Keratinocyte (primary cell): Measurements from ENCODE around the gene PEMT. TPM values are rescaled to one million over a fixed set of nuclear protein-coding genes. Genes with fewer than 3 reads are reported as not detected.

ENCODE experiments used
- DNase-seq: peaks from one replicate; pipeline ENCODE4 v3.0.0-alpha.2; 2011; ENCODE audit warnings: low read depth, missing footprints, low spot score
- FAIRE-seq: peaks from 2 replicates; lab custom pipeline; 2011; peaks lifted over from hg19 to GRCh38; lab: Jason Lieb, UNC
- H2AFZ ChIP-seq: 2 replicates; pipeline ENCODE4 v1.6.0; 2012; ENCODE audit warnings: low read length, control low read depth, inconsistent platforms; ENCODE audit not compliant: control insufficient read depth
- H3K27ac ChIP-seq: 2 replicates; pipeline ENCODE4 v1.5.1; 2011; ENCODE audit warnings: low read length; ENCODE audit not compliant: control insufficient read depth, insufficient read depth
- H3K27me3 ChIP-seq: 3 replicates; pipeline ENCODE4 v1.6.0; 2011; ENCODE audit warnings: low read length; ENCODE audit not compliant: control insufficient read depth, insufficient read depth; ENCODE audit errors: extremely low read depth
- H3K36me3 ChIP-seq, 2 experiments: 2 replicates in 1 of 2; 3 replicates in 1 of 2; pipeline ENCODE4 v1.5.1; 2011; ENCODE audit warnings: low read length in 2 of 2, mild to moderate bottlenecking in 1 of 2; ENCODE audit not compliant: control insufficient read depth in 2 of 2, insufficient read depth in 2 of 2; ENCODE audit errors: extremely low read depth in 1 of 2
- H3K4me1 ChIP-seq: 3 replicates; pipeline ENCODE4 v1.5.1; 2011; ENCODE audit warnings: low read length; ENCODE audit not compliant: control insufficient read depth, insufficient read depth; ENCODE audit errors: extremely low read depth
- H3K4me2 ChIP-seq: 3 replicates; pipeline ENCODE4 v1.6.0; 2011; ENCODE audit warnings: low read depth, low read length; ENCODE audit not compliant: control insufficient read depth, insufficient read depth; ENCODE audit errors: extremely low read depth
- H3K4me3 ChIP-seq, 3 experiments: fragments of 200-600 bp in 1 of 3; sonication (generic) in 1 of 3; 2 replicates in 2 of 3; 3 replicates in 1 of 3; pipeline ENCODE4 v1.5.1; 2011 to 2016; ENCODE audit warnings: low read length in 3 of 3, mild to moderate bottlenecking in 3 of 3, control low read depth in 2 of 3, inconsistent platforms in 1 of 3, low read depth in 1 of 3, mixed read lengths in 1 of 3, mixed run types in 1 of 3, moderate library complexity in 1 of 3; ENCODE audit not compliant: control insufficient read depth in 2 of 3, insufficient read depth in 2 of 3; ENCODE audit errors: extremely low read depth in 1 of 3
- H3K79me2 ChIP-seq: 2 replicates; pipeline ENCODE4 v1.6.0; 2012; ENCODE audit warnings: low read length; ENCODE audit not compliant: control insufficient read depth, insufficient read depth
- H3K9ac ChIP-seq: 3 replicates; pipeline ENCODE4 v1.6.0; 2011; ENCODE audit warnings: low read length; ENCODE audit not compliant: control insufficient read depth, insufficient read depth; ENCODE audit errors: extremely low read depth
- H3K9me1 ChIP-seq: 3 replicates; pipeline ENCODE4 v1.6.0; 2011; ENCODE audit warnings: low read length; ENCODE audit not compliant: control insufficient read depth, insufficient read depth; ENCODE audit errors: extremely low read depth
- H3K9me3 ChIP-seq: 2 replicates; pipeline ENCODE4 v1.5.1; 2012; ENCODE audit warnings: low read depth, low read length; ENCODE audit not compliant: control insufficient read depth
- H4K20me1 ChIP-seq: 3 replicates; pipeline ENCODE4 v1.6.0; 2011; ENCODE audit warnings: low read length; ENCODE audit not compliant: control insufficient read depth, insufficient read depth; ENCODE audit errors: extremely low read depth
- EZH2 ChIP-seq: IDR thresholded peaks from one replicate; pipeline ENCODE4 v1.6.1; 2012; ENCODE audit warnings: inconsistent platforms, mild to moderate bottlenecking, low read length, moderate library complexity
- dilution Hi-C: fragments of 300-500 bp; cut with MboI; formaldehyde crosslinking; loops from one replicate; pipeline ENCODE4 v1.7.0; 2020; ENCODE audit warnings: low sequenced_read_pairs; ENCODE audit not compliant: extremely low pct_ligation_motif_present
- polyA plus RNA-seq, 5 experiments: library from polyadenylated mRNA; depleted of rRNA in 3 of 5; stranded (reverse) in 3 of 5; stranded (forward) in 1 of 5; unstranded in 1 of 5; fragments of >200 nt; gene quantifications; 1 replicate in 1 of 5; 2 replicates in 3 of 5; 3 replicates in 1 of 5; pipeline versions ENCODE4 v1.2.1 to v1.2.3, GENCODE V29; 2011 to 2012; ENCODE audit warnings: missing spikeins in 2 of 5, low read depth in 1 of 5, low replicate concordance in 1 of 5
- TF ChIP-seq, protein P1 (sequence below), 3 experiments: IDR thresholded peaks in 1 of 3; conservative IDR thresholded peaks in 1 of 3; optimal IDR thresholded peaks in 1 of 3; 2 replicates in 2 of 3; 3 replicates in 1 of 3; pipeline versions ENCODE3 to v1.5.1; 2011; ENCODE audit warnings: low read length in 3 of 3, mild to moderate bottlenecking in 3 of 3, moderate library complexity in 2 of 3, control low read depth in 1 of 3, inconsistent platforms in 1 of 3; ENCODE audit not compliant: insufficient read depth in 2 of 3; ENCODE audit errors: extremely low read depth in 1 of 3

Gene PEMT
- polyA plus RNA-seq, 1 donor (not counting 4 experiments of a cell fraction or from before 2014, with no cell fraction given), result 17.7 TPM

DNA sequence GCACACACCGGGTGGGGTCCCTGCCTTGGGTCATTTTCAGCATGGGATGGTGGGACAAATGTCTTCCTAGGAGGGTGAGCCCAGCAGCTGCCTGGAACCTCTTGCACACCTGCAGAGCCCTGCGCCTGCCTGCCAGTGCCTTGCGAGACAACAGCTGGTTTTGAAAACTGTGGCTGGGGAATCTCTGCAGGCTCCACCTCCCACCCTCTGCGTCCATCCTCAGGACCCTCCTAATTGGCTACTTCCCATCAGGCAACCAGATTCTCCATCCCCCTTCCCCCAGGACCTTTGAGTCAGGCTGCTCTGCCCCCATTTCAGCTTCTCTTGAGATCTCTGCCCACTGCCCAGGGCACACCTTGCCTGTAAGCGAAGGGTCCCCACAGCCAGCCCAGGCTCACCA is 26.6 kb downstream of the PEMT start:
- no peaks in the 10 kb centered on the region for H3K9me3 ChIP-seq
- H3K27ac ChIP-seq, result no peak overlapping the region
- peaks cover 9% of the 10 kb centered on the region for H4K20me1 ChIP-seq
- FAIRE-seq, result no peak
- dilution Hi-C loops, result no loop called here
- TF ChIP-seq, protein P1, sequence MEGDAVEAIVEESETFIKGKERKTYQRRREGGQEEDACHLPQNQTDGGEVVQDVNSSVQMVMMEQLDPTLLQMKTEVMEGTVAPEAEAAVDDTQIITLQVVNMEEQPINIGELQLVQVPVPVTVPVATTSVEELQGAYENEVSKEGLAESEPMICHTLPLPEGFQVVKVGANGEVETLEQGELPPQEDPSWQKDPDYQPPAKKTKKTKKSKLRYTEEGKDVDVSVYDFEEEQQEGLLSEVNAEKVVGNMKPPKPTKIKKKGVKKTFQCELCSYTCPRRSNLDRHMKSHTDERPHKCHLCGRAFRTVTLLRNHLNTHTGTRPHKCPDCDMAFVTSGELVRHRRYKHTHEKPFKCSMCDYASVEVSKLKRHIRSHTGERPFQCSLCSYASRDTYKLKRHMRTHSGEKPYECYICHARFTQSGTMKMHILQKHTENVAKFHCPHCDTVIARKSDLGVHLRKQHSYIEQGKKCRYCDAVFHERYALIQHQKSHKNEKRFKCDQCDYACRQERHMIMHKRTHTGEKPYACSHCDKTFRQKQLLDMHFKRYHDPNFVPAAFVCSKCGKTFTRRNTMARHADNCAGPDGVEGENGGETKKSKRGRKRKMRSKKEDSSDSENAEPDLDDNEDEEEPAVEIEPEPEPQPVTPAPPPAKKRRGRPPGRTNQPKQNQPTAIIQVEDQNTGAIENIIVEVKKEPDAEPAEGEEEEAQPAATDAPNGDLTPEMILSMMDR (optimal IDR thresholded peaks at IDR 0.05 in 1 of 3, IDR thresholded peaks at IDR 0.05 in 1 of 3, conservative IDR thresholded peaks at IDR 0.05 in 1 of 3; ENCODE audit: extremely low read depth in 1 of 3, insufficient read depth in 2 of 3, low read length in 3 of 3), result no peak
- TF ChIP-seq EZH2, result no peak
- no peaks in the 10 kb centered on the region for H3K27me3 ChIP-seq
- H3K4me2 ChIP-seq, result no peak overlapping the region
- no peak for DNase-seq
- no peaks in the 10 kb centered on the region for H3K36me3 ChIP-seq
- H3K4me3 ChIP-seq, result no peak overlapping the region
- H3K4me1 ChIP-seq, result peaks cover 14% of the 10 kb centered on the region
- H3K79me2 ChIP-seq, result no peaks in the 10 kb centered on the region
- no peak overlapping the region for H2AFZ ChIP-seq
- no peaks in the 10 kb centered on the region for H3K9me1 ChIP-seq
- H3K9ac ChIP-seq, result no peak overlapping the region

DNA sequence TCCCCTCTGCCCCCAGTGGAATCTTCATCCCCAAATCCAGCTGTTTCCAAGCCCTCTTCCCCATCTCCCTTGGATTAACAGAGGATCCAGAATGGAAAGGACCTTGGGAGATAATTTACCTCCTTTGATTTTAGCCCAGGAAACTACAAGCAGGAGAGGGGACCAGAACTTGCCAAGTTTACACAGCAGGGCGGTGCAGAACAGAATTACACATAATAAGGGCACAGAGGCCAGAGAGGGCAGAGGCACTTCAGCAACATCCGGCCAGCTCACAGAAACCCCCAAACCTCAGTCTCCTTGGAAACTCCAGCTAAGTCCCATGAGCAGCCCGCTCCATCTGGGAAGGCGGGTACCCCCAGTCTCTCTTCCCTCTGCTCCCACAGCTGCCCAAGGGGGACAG is 27.2 kb downstream of the PEMT start:
- Histone ChIP-seq H2AFZ (no peak overlapping the region), H3K27me3 (no peaks in the 10 kb centered on the region), H3K4me3 (no peak overlapping the region), H3K9me1 (no peaks in the 10 kb centered on the region), H3K4me2 (no peak overlapping the region), H3K4me1 (peaks cover 14% of the 10 kb centered on the region), H3K9ac (no peak overlapping the region), H3K36me3 (no peaks in the 10 kb centered on the region), H4K20me1 (peaks cover 5% of the 10 kb centered on the region), H3K79me2 (no peaks in the 10 kb centered on the region), H3K9me3 (no peaks in the 10 kb centered on the region), H3K27ac (no peak overlapping the region)
- dilution Hi-C loops, result no loop called here
- no peak for TF ChIP-seq EZH2
- TF ChIP-seq, protein P1 (optimal IDR thresholded peaks at IDR 0.05 in 1 of 3, IDR thresholded peaks at IDR 0.05 in 1 of 3, conservative IDR thresholded peaks at IDR 0.05 in 1 of 3; ENCODE audit: extremely low read depth in 1 of 3, insufficient read depth in 2 of 3, low read length in 3 of 3), result no peak
- no peak for DNase-seq
- FAIRE-seq, result no peak
